Esophagus muscularis mucosa (tissue), 4 donors: Measurements from ENCODE around the gene TMCO2. TPM values are rescaled to one million over a fixed set of nuclear protein-coding genes. Genes with fewer than 3 reads are reported as not detected.
"Not testable (repeated sequence)": the region's sequence is repeated elsewhere in the genome, so short reads cannot be mapped to it uniquely, and the experiment has no call there.

Experiments
- DNase-seq: peaks from one replicate; pipeline ENCODE4 v3.0.0-alpha.2; 2017; ENCODE audit errors: extremely low spot score
- H3K27ac ChIP-seq, 4 donors: fragments of 200-600 bp; sonication (generic); replicated peaks in 1 of 4; 1 replicate in 3 of 4; 2 replicates in 1 of 4; pipeline ENCODE4 v1.5.1; 2016 to 2019; ENCODE audit warnings: mild to moderate bottlenecking in 1 of 4
- H3K27me3 ChIP-seq, 4 donors: fragments of 200-600 bp; sonication (generic); one replicate each; pipeline versions ENCODE4 v1.5.1 to v1.6.0; 2016 to 2019
- H3K36me3 ChIP-seq, 4 donors: fragments of 200-600 bp; sonication (generic); one replicate each; pipeline ENCODE4 v1.5.1; 2016 to 2019
- H3K4me1 ChIP-seq, 4 donors: fragments of 200-600 bp; sonication (generic); one replicate each; pipeline ENCODE4 v1.5.1; 2016 to 2019
- H3K4me3 ChIP-seq, 4 donors: fragments of 200-600 bp; sonication (generic); 1 replicate in 2 of 4; 2 replicates in 2 of 4; pipeline ENCODE4 v1.5.1; 2016 to 2019; ENCODE audit warnings: mild to moderate bottlenecking in 4 of 4, moderate library complexity in 1 of 4
- H3K9me3 ChIP-seq, 4 donors: fragments of 200-600 bp; sonication (generic); 1 replicate in 3 of 4; 2 replicates in 1 of 4; pipeline ENCODE4 v1.5.1; 2016 to 2019
- EP300 ChIP-seq: sonication (generic); formaldehyde crosslinking; IDR thresholded peaks from one replicate; pipeline ENCODE4 v1.6.1; 2017; ENCODE audit warnings: antibody characterized with exemption
- POLR2A ChIP-seq: fragments of 450-650 bp; IDR thresholded peaks from one replicate; pipeline ENCODE4 v1.6.1; 2017; ENCODE audit warnings: antibody characterized with exemption, moderate library complexity, mild to moderate bottlenecking, low read depth
- POLR2AphosphoS5 ChIP-seq, 2 donors: sonication (generic); formaldehyde crosslinking; IDR thresholded peaks; one replicate each; pipeline ENCODE4 v1.6.1; 2017; ENCODE audit warnings: antibody characterized with exemption in 2 of 2
- WGBS: methylation state at CpG from one replicate; pipeline ENCODE4 v1.1.5; 2018; 5-methylcytosine and 5-hydroxymethylcytosine counted together
- intact Hi-C: fragments of 100-400 bp; cut with DNase I; formaldehyde crosslinking; loops from one replicate; pipeline ENCODE4 v1.15.1; 2023
- total RNA-seq, 4 donors: library from RNA; depleted of rRNA; stranded (reverse); fragments of >200 nt; gene quantifications; one replicate each; pipeline versions ENCODE4 v1.1.0 to v1.2.1, GENCODE V29; 2016
- TF ChIP-seq, protein P1 (sequence below), 3 experiments: fragments of 200-600 bp in 2 of 3; fragments of 450-650 bp in 1 of 3; sonication (generic) in 2 of 3; IDR thresholded peaks; one replicate each; pipeline ENCODE4 v1.5.1; 2017 to 2019; ENCODE audit warnings: antibody characterized with exemption in 3 of 3, mild to moderate bottlenecking in 2 of 3, moderate library complexity in 1 of 3

The TMCO2 gene
- not detected for total RNA-seq

DNA sequence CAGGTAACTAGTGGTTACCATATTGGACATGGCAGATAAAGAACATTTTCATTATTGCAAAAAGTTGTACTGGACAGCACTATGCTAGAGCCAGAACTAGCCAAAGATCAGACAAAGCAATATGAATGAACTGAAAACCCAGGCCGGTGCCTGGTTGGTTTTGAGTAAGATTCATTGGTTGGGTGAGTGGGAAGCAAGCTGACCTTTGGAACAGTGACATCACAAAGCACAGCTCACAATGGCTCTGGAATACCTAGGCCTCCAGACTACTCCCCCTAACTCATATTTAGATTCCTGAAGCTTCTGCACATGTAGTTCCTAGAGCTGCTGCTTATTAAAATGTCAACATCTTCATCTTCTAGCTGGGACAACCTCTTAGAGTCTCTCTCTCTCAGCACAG is at the start of gene TMCO2:
Gene TMCO2 (plus strand): TSS at position 283 of the 400 bp plus-strand sequence. CDS start 57 bp downstream, at position 340.
- peaks cover 0 to 5% (median 0%) of the 10 kb centered on the region in 4 donors for H3K4me1 ChIP-seq
- H3K9me3 ChIP-seq: no peaks in the 10 kb centered on the region
- no peak within 1 kb of the TSS for H3K4me3 ChIP-seq
- 43% methylated on average over 1 of the region's 1 CpG for WGBS
- H3K27ac ChIP-seq: no peak within 1 kb of the TSS
- no peaks in the 10 kb centered on the region for H3K27me3 ChIP-seq
- DNase-seq: no peak
- intact Hi-C loops: no loop called here
- H3K36me3 ChIP-seq: no peaks in the 10 kb centered on the region
- TF ChIP-seq POLR2A (no peak), POLR2AphosphoS5 (IDR thresholded peaks at IDR 0.05) (no peak), EP300 (no peak)
- TF ChIP-seq, protein P1, sequence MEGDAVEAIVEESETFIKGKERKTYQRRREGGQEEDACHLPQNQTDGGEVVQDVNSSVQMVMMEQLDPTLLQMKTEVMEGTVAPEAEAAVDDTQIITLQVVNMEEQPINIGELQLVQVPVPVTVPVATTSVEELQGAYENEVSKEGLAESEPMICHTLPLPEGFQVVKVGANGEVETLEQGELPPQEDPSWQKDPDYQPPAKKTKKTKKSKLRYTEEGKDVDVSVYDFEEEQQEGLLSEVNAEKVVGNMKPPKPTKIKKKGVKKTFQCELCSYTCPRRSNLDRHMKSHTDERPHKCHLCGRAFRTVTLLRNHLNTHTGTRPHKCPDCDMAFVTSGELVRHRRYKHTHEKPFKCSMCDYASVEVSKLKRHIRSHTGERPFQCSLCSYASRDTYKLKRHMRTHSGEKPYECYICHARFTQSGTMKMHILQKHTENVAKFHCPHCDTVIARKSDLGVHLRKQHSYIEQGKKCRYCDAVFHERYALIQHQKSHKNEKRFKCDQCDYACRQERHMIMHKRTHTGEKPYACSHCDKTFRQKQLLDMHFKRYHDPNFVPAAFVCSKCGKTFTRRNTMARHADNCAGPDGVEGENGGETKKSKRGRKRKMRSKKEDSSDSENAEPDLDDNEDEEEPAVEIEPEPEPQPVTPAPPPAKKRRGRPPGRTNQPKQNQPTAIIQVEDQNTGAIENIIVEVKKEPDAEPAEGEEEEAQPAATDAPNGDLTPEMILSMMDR (IDR thresholded peaks at IDR 0.05): no peak

DNA sequence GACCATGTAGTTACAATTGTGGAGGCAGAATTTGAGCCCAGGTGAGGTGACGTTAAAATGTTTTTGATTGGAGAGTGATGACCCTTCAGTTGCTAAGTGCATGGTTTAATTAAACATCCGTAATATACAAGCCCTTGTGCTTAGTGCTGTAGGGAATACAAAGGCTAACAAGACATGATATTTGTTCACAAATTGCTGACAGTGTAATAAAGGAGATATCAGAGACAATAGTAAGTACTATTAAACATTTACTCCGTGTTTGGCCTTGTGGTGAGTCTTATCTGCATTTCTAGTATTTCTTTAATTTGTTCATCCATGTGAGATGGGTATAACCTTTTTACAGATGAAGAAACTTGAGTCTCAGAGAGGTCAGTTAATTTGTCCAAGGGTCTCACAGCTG is 48.6 kb upstream of the TMCO2 start:
- no peak for DNase-seq
- H3K27me3 ChIP-seq: no peaks in the 10 kb centered on the region
- WGBS: 96% methylated on average over 3 of the region's 3 CpGs
- H3K27ac ChIP-seq: no peak overlapping the region
- intact Hi-C loops: no loop called here
- no peak overlapping the region for H3K4me3 ChIP-seq
- H3K36me3 ChIP-seq: peaks cover 11 to 72% (median 33%) of the 10 kb centered on the region in 4 donors
- peaks cover 0 to 10% (median 0%) of the 10 kb centered on the region in 4 donors for H3K4me1 ChIP-seq
- H3K9me3 ChIP-seq: no peaks in the 10 kb centered on the region
- TF ChIP-seq, protein P1 (IDR thresholded peaks at IDR 0.05): no peak
- TF ChIP-seq POLR2AphosphoS5 (IDR thresholded peaks at IDR 0.05) (no peak), POLR2A (no peak), EP300 (no peak)

DNA sequence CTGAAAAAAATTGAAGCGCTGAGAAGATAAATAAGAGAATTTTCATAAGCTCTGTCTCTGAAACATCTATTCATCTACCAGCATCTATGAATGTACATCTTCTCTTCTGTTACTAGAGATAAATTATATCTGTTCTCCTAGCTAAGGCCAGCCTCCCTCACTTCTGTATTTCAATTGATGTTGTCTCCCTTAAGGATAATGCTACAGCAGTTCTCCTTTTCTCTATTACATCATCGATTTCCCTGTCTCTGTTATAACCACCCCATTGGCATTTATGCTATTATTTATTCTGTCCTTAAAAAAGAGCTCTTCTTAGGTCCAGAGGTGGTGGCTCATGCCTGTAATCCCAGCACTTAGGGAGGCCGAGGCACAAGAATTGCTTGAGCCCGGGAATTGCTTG is 42.9 kb upstream of the TMCO2 start:
- no peak overlapping the region for H3K27ac ChIP-seq
- no peak for DNase-seq
- 93% methylated on average over 4 of the region's 4 CpGs for WGBS
- no peaks in the 10 kb centered on the region for H3K9me3 ChIP-seq
- intact Hi-C loops: no loop called here
- H3K4me1 ChIP-seq: peaks cover 0 to 6% (median under 1%) of the 10 kb centered on the region in 4 donors
- no peak overlapping the region for H3K4me3 ChIP-seq
- no peak for TF ChIP-seq POLR2A
- TF ChIP-seq EP300: no peak
- no peak for TF ChIP-seq POLR2AphosphoS5 (IDR thresholded peaks at IDR 0.05)
- TF ChIP-seq, protein P1 (IDR thresholded peaks at IDR 0.05): no peak
- no peaks in the 10 kb centered on the region for H3K27me3 ChIP-seq
- peaks cover 7 to 71% (median 27%) of the 10 kb centered on the region in 4 donors for H3K36me3 ChIP-seq

DNA sequence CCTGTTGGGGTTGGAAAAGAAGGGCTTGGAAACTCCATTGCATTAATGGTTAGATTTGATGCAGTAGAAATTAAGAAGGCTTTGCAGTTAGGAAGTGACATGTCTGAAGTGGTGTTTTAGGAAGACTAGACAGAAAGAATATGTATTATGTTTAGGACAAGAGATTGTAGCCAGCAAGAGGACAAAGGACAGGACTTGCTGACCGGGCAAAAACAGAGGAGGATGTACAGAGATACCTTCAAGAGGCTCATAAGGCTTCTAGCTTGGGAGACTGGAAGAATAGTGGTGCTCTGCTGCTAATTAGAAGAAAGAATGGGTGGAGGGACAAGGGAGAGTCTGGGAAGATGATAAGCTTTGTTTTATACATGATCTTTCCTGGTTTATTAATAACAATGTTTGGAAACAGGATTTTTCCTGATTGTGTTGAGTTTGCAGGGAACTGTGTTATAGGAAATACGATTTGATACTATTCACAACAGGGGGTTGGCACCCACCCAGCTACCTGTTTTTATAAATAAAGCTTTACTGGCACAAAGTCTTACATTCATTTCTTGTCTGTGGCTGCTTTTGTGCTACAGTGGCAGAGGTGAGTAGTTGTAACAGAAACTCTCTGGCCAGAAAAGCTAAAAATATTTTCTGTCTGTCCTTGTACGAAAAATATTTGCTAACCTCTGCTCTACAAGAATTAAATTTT is 37.1 kb upstream of the TMCO2 start:
- Histone ChIP-seq H3K27me3 (no peaks in the 10 kb centered on the region), H3K27ac (no peak overlapping the region), H3K4me1 (peaks cover 0 to 15% (median 7%) of the 10 kb centered on the region in 4 donors), H3K4me3 (no peak overlapping the region), H3K36me3 (peaks cover 0 to 48% (median 24%) of the 10 kb centered on the region in 4 donors), H3K9me3 (no peaks in the 10 kb centered on the region)
- intact Hi-C loops: no loop called here
- no peak for TF ChIP-seq EP300
- TF ChIP-seq, protein P1 (IDR thresholded peaks at IDR 0.05): no peak
- TF ChIP-seq POLR2AphosphoS5 (IDR thresholded peaks at IDR 0.05): no peak
- TF ChIP-seq POLR2A: no peak
- no peak for DNase-seq
- 85% methylated on average over 3 of the region's 3 CpGs for WGBS

DNA sequence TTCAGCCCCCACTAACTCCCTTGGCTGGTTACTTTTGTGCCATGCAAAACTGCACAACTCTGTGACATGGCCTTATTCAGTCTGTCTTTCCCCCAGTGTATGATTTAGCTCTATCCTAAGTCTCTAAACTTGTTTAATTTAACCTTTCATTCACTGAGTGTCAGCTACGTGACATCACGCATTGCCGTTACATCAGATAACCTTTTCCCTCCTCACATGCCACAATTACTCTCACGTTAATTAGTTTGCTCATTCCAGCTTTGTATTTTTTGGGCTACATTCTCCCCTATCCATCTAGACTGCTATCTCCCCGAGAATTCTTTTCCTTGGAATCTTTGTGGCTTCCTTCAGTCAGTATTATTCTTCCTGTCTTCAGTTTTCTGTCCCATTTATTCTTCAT is 29.4 kb upstream of the TMCO2 start:
- DNase-seq: no peak
- WGBS: 96% methylated on average over 5 of the region's 5 CpGs
- intact Hi-C loops: no loop called here
- H3K4me3 ChIP-seq: no peak overlapping the region
- no peak for TF ChIP-seq EP300
- TF ChIP-seq, protein P1 (IDR thresholded peaks at IDR 0.05): no peak
- no peak for TF ChIP-seq POLR2A
- no peaks in the 10 kb centered on the region for H3K4me1 ChIP-seq
- no peak overlapping the region for H3K27ac ChIP-seq
- peaks cover 0 to 32% (median 6%) of the 10 kb centered on the region in 4 donors for H3K36me3 ChIP-seq
- no peaks in the 10 kb centered on the region for H3K9me3 ChIP-seq
- H3K27me3 ChIP-seq: no peaks in the 10 kb centered on the region

DNA sequence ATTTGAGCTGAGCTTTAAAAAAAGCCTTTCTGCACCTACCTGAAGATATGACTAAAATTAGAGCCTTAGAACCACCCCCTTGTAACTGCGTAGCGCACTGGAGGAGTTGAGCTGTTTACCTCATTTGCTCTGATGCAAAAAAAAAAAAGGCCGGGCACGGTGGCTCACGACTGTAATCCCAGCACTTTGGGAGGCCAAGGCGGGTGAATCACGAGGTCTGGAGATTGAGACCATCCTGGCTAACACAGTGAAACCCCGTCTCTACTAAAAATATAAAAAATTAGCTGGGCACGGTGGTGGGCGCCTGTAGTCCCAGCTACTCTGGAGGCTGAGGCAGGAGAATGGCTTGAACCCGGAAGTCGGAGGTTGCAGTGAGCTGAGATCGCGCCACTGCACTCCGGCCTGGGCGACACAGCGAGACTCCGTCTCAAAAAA is 26.2 kb upstream of the TMCO2 start:
- peaks cover 0 to 47% (median 16%) of the 10 kb centered on the region in 4 donors for H3K36me3 ChIP-seq
- H3K4me1 ChIP-seq, H3K4me3 ChIP-seq, intact Hi-C loops, H3K27ac ChIP-seq, DNase-seq, H3K9me3 ChIP-seq, H3K27me3 ChIP-seq: not testable (repeated sequence)
- 96% methylated on average over 18 of the region's 18 CpGs for WGBS
